H1 (cell line): Measurements from ENCODE around the gene GHRH. TPM values are rescaled to one million over a fixed set of nuclear protein-coding genes. Genes with fewer than 3 reads are reported as not detected.

Experiments
- CTCF ChIA-PET: fragments of 300-600 bp; sonication (Branson Sonifier 250); formaldehyde crosslinking; loops from one replicate; lab custom pipeline; 2021; ENCODE audit not compliant: partially characterized antibody; lab: Charles Lee
- POLR2A ChIA-PET: fragments of 300-600 bp; sonication (Branson Sonifier 250); formaldehyde crosslinking; loops from one replicate; lab custom pipeline; 2021; ENCODE audit warnings: inconsistent platforms; ENCODE audit not compliant: partially characterized antibody; lab: Charles Lee
- DNase-seq, 2 experiments: peaks; one replicate each; pipeline versions ENCODE4 v3.0.0 to v3.0.0-alpha.2; 2010 to 2022; ENCODE audit warnings: low spot score in 2 of 2, low read depth in 1 of 2, mixed read lengths in 1 of 2
- FAIRE-seq: peaks from 2 replicates; lab custom pipeline; 2011; peaks lifted over from hg19 to GRCh38; lab: Jason Lieb, UNC
- H2AFZ ChIP-seq: 2 replicates; pipeline ENCODE4 v1.8.1; 2012; ENCODE audit warnings: low read length, inconsistent platforms
- H2AK5ac ChIP-seq: 2 replicates; pipeline ENCODE4 v1.6.1; 2013; ENCODE audit warnings: low read depth, low read length
- H2BK120ac ChIP-seq: replicated peaks from 2 replicates; pipeline ENCODE3; 2013; ENCODE audit warnings: low read depth, low read length, inconsistent platforms
- H2BK12ac ChIP-seq: 2 replicates; pipeline ENCODE4 v1.6.1; 2013; ENCODE audit warnings: low read depth, low read length
- H2BK15ac ChIP-seq: 2 replicates; pipeline ENCODE4 v1.6.1; 2013; ENCODE audit warnings: low read length
- H2BK20ac ChIP-seq: 2 replicates; pipeline ENCODE4 v1.6.1; 2013; ENCODE audit warnings: low read length
- H2BK5ac ChIP-seq: 2 replicates; pipeline ENCODE4 v1.6.1; 2013; ENCODE audit warnings: low read depth, low read length
- H3K14ac ChIP-seq: 2 replicates; pipeline ENCODE4 v1.6.1; 2013; ENCODE audit warnings: inconsistent platforms; ENCODE audit not compliant: insufficient read length
- H3K18ac ChIP-seq: 2 replicates; pipeline ENCODE4 v1.6.1; 2013; ENCODE audit warnings: low read length; ENCODE audit errors: extremely low read depth
- H3K23ac ChIP-seq: 2 replicates; pipeline ENCODE4 v1.6.1; 2013; ENCODE audit warnings: inconsistent platforms; ENCODE audit not compliant: insufficient read length
- H3K23me2 ChIP-seq: 2 replicates; pipeline ENCODE4 v1.6.1; 2013; ENCODE audit warnings: low read depth, low read length
- H3K27ac ChIP-seq: 2 replicates; pipeline ENCODE4 v1.6.1; 2011; ENCODE audit warnings: low read depth, low read length, inconsistent platforms
- H3K27me3 ChIP-seq, 4 experiments: replicated peaks in 1 of 4; 1 replicate in 1 of 4; 2 replicates in 3 of 4; pipeline versions ENCODE4 v1.6.1 to v1.8.1; 2011 to 2013; ENCODE audit warnings: low read length in 3 of 4, mild to moderate bottlenecking in 3 of 4, inconsistent platforms in 2 of 4, mixed read lengths in 2 of 4, moderate library complexity in 1 of 4; ENCODE audit not compliant: control insufficient read depth in 3 of 4, insufficient read depth in 3 of 4; ENCODE audit errors: extremely low read depth in 1 of 4
- H3K36me3 ChIP-seq, 4 experiments: 2 replicates each; pipeline versions ENCODE4 v1.6.1 to v1.8.1; 2011 to 2013; ENCODE audit warnings: mild to moderate bottlenecking in 4 of 4, low read length in 3 of 4, moderate library complexity in 2 of 4, control low read depth in 1 of 4, inconsistent platforms in 1 of 4; ENCODE audit not compliant: insufficient read depth in 4 of 4, control insufficient read depth in 2 of 4
- H3K4ac ChIP-seq: replicated peaks from 2 replicates; pipeline ENCODE3; 2013; ENCODE audit warnings: low read length, low read depth, mixed read lengths, inconsistent platforms; ENCODE audit not compliant: insufficient read length
- H3K4me1 ChIP-seq, 4 experiments: replicated peaks in 1 of 4; 1 replicate in 1 of 4; 2 replicates in 3 of 4; pipeline versions ENCODE4 v1.6.1 to v1.8.1; 2011 to 2013; ENCODE audit warnings: low read length in 3 of 4, inconsistent platforms in 2 of 4, mixed read lengths in 1 of 4; ENCODE audit not compliant: insufficient read depth in 4 of 4, control insufficient read depth in 3 of 4
- H3K4me2 ChIP-seq, 2 experiments: 2 replicates each; pipeline versions ENCODE4 v1.6.1 to v1.8.1; 2011 to 2013; ENCODE audit warnings: low read depth in 2 of 2, low read length in 2 of 2, control low read depth in 1 of 2, inconsistent platforms in 1 of 2, mild to moderate bottlenecking in 1 of 2; ENCODE audit not compliant: insufficient read depth in 1 of 2
- H3K4me3 ChIP-seq, 4 experiments: fragments of 200-600, 300-600 bp in 1 of 4; sonication (generic), shearing (Covaris generic), sonication (Bioruptor Twin) in 1 of 4; 2 replicates each; pipeline versions ENCODE4 v1.5.1 to v1.8.1; 2011 to 2016; ENCODE audit warnings: low read length in 4 of 4, low read depth in 3 of 4, control low read depth in 2 of 4, inconsistent platforms in 2 of 4, mild to moderate bottlenecking in 2 of 4, mixed read lengths in 1 of 4, moderate library complexity in 1 of 4; ENCODE audit not compliant: insufficient read depth in 2 of 4; ENCODE audit errors: extremely low read depth in 1 of 4
- H3K56ac ChIP-seq: replicated peaks from 2 replicates; pipeline ENCODE3; 2013; ENCODE audit warnings: low read depth, mild to moderate bottlenecking, mixed read lengths, low read length, inconsistent platforms; ENCODE audit not compliant: insufficient read length
- H3K79me1 ChIP-seq: 2 replicates; pipeline ENCODE4 v1.6.1; 2013; ENCODE audit warnings: low read depth, low read length, control low read depth
- H3K79me2 ChIP-seq, 2 experiments: 2 replicates each; pipeline versions ENCODE4 v1.6.1 to v1.8.1; 2012 to 2013; ENCODE audit warnings: low read length in 2 of 2, mild to moderate bottlenecking in 2 of 2, inconsistent platforms in 1 of 2; ENCODE audit not compliant: insufficient read depth in 2 of 2, control insufficient read depth in 1 of 2
- H3K9ac ChIP-seq, 4 experiments: replicated peaks in 1 of 4; 1 replicate in 1 of 4; 2 replicates in 3 of 4; pipeline versions ENCODE4 v1.6.1 to v1.8.1; 2011 to 2013; ENCODE audit warnings: low read depth in 3 of 4, low read length in 3 of 4, control low read depth in 2 of 4, mild to moderate bottlenecking in 2 of 4, moderate library complexity in 2 of 4, inconsistent platforms in 1 of 4; ENCODE audit errors: extremely low read depth in 1 of 4
- H3K9me3 ChIP-seq, 2 experiments: 2 replicates each; pipeline versions ENCODE4 v1.6.1 to v1.8.1; 2012 to 2013; ENCODE audit warnings: mild to moderate bottlenecking in 2 of 2, moderate library complexity in 2 of 2, control low read depth in 1 of 2, inconsistent platforms in 1 of 2, low read depth in 1 of 2, low read length in 1 of 2, mixed read lengths in 1 of 2; ENCODE audit not compliant: insufficient read depth in 2 of 2
- H4K20me1 ChIP-seq, 2 experiments: replicated peaks in 1 of 2; 2 replicates each; pipeline versions ENCODE3 to v1.8.1; 2011 to 2013; ENCODE audit warnings: inconsistent platforms in 2 of 2, low read length in 2 of 2, mild to moderate bottlenecking in 1 of 2; ENCODE audit not compliant: insufficient read depth in 2 of 2, control insufficient read depth in 1 of 2
- H4K5ac ChIP-seq: 2 replicates; pipeline ENCODE4 v1.6.1; 2013; ENCODE audit warnings: low read length, low read depth, mixed read lengths, inconsistent platforms; ENCODE audit not compliant: insufficient read length
- H4K8ac ChIP-seq: 2 replicates; pipeline ENCODE4 v1.8.0; 2013; ENCODE audit warnings: mild to moderate bottlenecking, moderate library complexity, low read length, inconsistent platforms; ENCODE audit not compliant: insufficient read depth; ENCODE audit errors: extremely low read depth
- H4K91ac ChIP-seq: replicated peaks from 2 replicates; pipeline ENCODE3; 2013; ENCODE audit warnings: low read length, mixed read lengths, inconsistent platforms; ENCODE audit not compliant: insufficient read length
- CHD2 ChIP-seq: IDR thresholded peaks from 2 replicates; pipeline ENCODE4 v1.6.1; 2012; ENCODE audit warnings: low read length, improper control_type of control experiment
- KDM1A ChIP-seq: fragments of 200-600, 300-600 bp; sonication (generic); IDR thresholded peaks from 2 replicates; pipeline ENCODE4 v1.7.1; 2016; ENCODE audit warnings: mild to moderate bottlenecking, low read length, borderline replicate concordance
- whole genome bisulfite sequencing, 2 experiments: shearing (Covaris generic) in 1 of 2; methylation state at CpG; one replicate each; pipeline versions ENCODE4 v1.1.6 to v1.1.7; 2013 to 2015; ENCODE audit warnings: low lambda C conversion rate in 2 of 2, mixed read lengths in 2 of 2, inconsistent platforms in 1 of 2, low coverage in 1 of 2, missing lambda C conversion rate in 1 of 2; ENCODE audit not compliant: insufficient replicate concordance in 2 of 2, insufficient coverage in 1 of 2, insufficient read length in 1 of 2; ENCODE audit errors: extremely low coverage in 1 of 2, missing lambda C conversion rate in 1 of 2; 5-methylcytosine and 5-hydroxymethylcytosine counted together
- polyA plus RNA-seq, 7 experiments: library from polyadenylated mRNA; depleted of rRNA in 3 of 7; stranded (reverse) in 5 of 7; unstranded in 2 of 7; fragments of >200 nt in 5 of 7; fragments of 200-250 nt in 2 of 7; gene quantifications; 1 replicate in 5 of 7; 2 replicates in 1 of 7; 4 replicates in 1 of 7; pipeline versions ENCODE4 v1.2.1 to v1.2.3, GENCODE V29; 2011 to 2013; ENCODE audit warnings: missing spikeins in 2 of 7, mixed read lengths in 2 of 7
- total RNA-seq: library from RNA; stranded (reverse); fragmentation: NEBNext Ultra II Directional; extraction: Animal tissue kit (Norgen Biotek cat#: 25700); gene quantifications from 2 replicates; pipeline ENCODE4 v1.2.1, GENCODE V29; 2021

GHRH gene
- total and polyA plus RNA-seq, 2 of the 8 experiments (the other 6 are each of a cell fraction or from before 2014, with no cell fraction given): not detected

GRCh38 chr20:37266940-37267666 lies 5.5 kb upstream of the GHRH start:
- peak overlapping the region; percentile 60 for H3K27ac ChIP-seq
- peak overlapping the region; percentile 59 to 76; a peak in 3 of 4 replicates for H3K4me2 ChIP-seq

More at GRCh38 chr20:37266940-37267666, 5.5 kb upstream of the GHRH start:
- Histone ChIP-seq H3K79me2 (no peaks in the 10 kb centered on the region), H2BK15ac (peak overlapping the region; percentile 35), H3K4ac (no peak overlapping the region), H2BK12ac (peak overlapping the region; percentile 97; the same call in 1 of the 2 replicates), H2BK5ac (peak overlapping the region; percentile 74; the same call in 1 of the 2 replicates), H4K5ac (peak overlapping the region; percentile 49), H4K8ac (no peak overlapping the region; the same call in 1 of the 2 replicates), H3K14ac (no peak overlapping the region), H3K27me3 (no peaks in the 10 kb centered on the region), H3K18ac (peak overlapping the region; percentile 12), H3K56ac (no peak overlapping the region), H2BK20ac (peak overlapping the region; percentile 91), H4K20me1 (no peaks in the 10 kb centered on the region), H3K36me3 (no peaks in the 10 kb centered on the region), H3K23ac (no peak overlapping the region), H2AFZ (peak overlapping the region; percentile 63), H3K79me1 (no peaks in the 10 kb centered on the region), H3K9me3 (0 out of 4 replicates have a peak, but pooled peaks cover 0 to 4% of the 10 kb centered on the region in 2 experiments), H3K23me2 (no peaks in the 10 kb centered on the region), H2BK120ac (peak overlapping the region; percentile 38), H4K91ac (peak overlapping the region; percentile 64), H3K9ac (0 out of 7 replicates have a peak overlapping the region, but pooled peaks of 1 of the 4 experiments have one; percentile 29), H3K4me3 (peak overlapping the region in 1 of 4 experiments; percentile 23; a peak in 1 of 8 replicates), H2AK5ac (0 out of 2 replicates have a peak overlapping the region, but pooled peaks have one; percentile 77), H3K4me1 (peaks cover 4 to 14% (median 11%) of the 10 kb centered on the region in 4 experiments)
- WGBS, 2 experiments: 90% methylated on average over 9 of the region's 9 CpGs; no CpG with 5 or more reads in 1 of the 2 experiments
- POLR2A ChIA-PET: interaction anchor here (0.6 to 2.2 kb wide), 17 partner anchors 8 to 429 kb away, joined by 3 to 11 read pairs (median 4); partner anchors contain the start of genes MANBAL and SRC
- CTCF ChIA-PET: interaction anchor here (0.6 to 10.0 kb wide), 20 partner anchors 10 to 297 kb away, joined by 3 to 91 read pairs (median 5); no protein-coding TSS in a partner anchor
- no peak for FAIRE-seq
- TF ChIP-seq KDM1A (peak; percentile 53; the same call in 1 of the 2 replicates), CHD2 (no peak)
- no peak for DNase-seq
